ENCODE results near the gene HPCAL1. TPM values are rescaled to one million over a fixed set of nuclear protein-coding genes. Genes with fewer than 3 reads are reported as not detected.

The HPCAL1 gene
- total and polyA plus RNA-seq, 2 of the 8 experiments (the other 6 are each of a cell fraction or from before 2014, with no cell fraction given) = 5.8 to 8.6 TPM

GRCh38 chr2:10352361-10352760 is 49.7 kb downstream of the HPCAL1 start:
- no peak overlapping the region for H2BK120ac ChIP-seq (replicated peaks; ENCODE audit: low read depth, low read length)
- H3K9ac ChIP-seq (replicated peaks in 1 of 4; ENCODE audit: extremely low read depth in 1 of 4, low read depth in 3 of 4, low read length in 3 of 4) = no peak overlapping the region
- no peak overlapping the region for H3K4me3 ChIP-seq (ENCODE audit: extremely low read depth in 1 of 4, insufficient read depth in 2 of 4, low read depth in 3 of 4, low read length in 4 of 4)
- ChIA-PET POLR2A (ENCODE audit: partially characterized antibody) (interaction anchor here (1.6 to 2.4 kb wide), 2 partner anchors 10 to 12 kb away, joined by 4 read pairs; no protein-coding TSS in a partner anchor), CTCF (ENCODE audit: partially characterized antibody) (interaction anchor here (0.9 to 1.7 kb wide), 6 partner anchors 10 to 83 kb away, joined by 3 to 9 read pairs (median 4); no protein-coding TSS in a partner anchor)
- no peaks in the 10 kb centered on the region for H3K27me3 ChIP-seq (replicated peaks in 1 of 4; ENCODE audit: control insufficient read depth in 3 of 4, extremely low read depth in 1 of 4, insufficient read depth in 3 of 4, low read length in 3 of 4)
- no peak overlapping the region for H4K91ac ChIP-seq (replicated peaks; ENCODE audit: insufficient read length, low read length)
- H3K36me3 ChIP-seq (ENCODE audit: control insufficient read depth in 2 of 4, insufficient read depth in 4 of 4, low read length in 3 of 4) = no peaks in the 10 kb centered on the region
- H2BK12ac ChIP-seq (ENCODE audit: low read depth, low read length) = no peak overlapping the region
- DNase-seq (ENCODE audit: low read depth in 1 of 2, low spot score in 2 of 2) (no peak), FAIRE-seq (no peak)
- WGBS, 2 experiments (ENCODE audit: extremely low coverage in 1 of 2, insufficient coverage in 1 of 2, insufficient read length in 1 of 2, insufficient replicate concordance in 2 of 2, low coverage in 1 of 2, low lambda C conversion rate in 2 of 2, missing lambda C conversion rate in 1 of 2) = 98% methylated on average over 5 of the region's 5 CpGs; no CpG with 5 or more reads in 1 of the 2 experiments
- no peak overlapping the region for H3K4ac ChIP-seq (replicated peaks; ENCODE audit: insufficient read length, low read depth, low read length)
- H3K4me1 ChIP-seq (replicated peaks in 1 of 4; ENCODE audit: control insufficient read depth in 3 of 4, insufficient read depth in 4 of 4, low read length in 3 of 4) = no peaks in the 10 kb centered on the region
- no peaks in the 10 kb centered on the region for H3K23me2 ChIP-seq (ENCODE audit: low read depth, low read length)
- no peaks in the 10 kb centered on the region for H3K79me2 ChIP-seq (ENCODE audit: control insufficient read depth in 1 of 2, insufficient read depth in 2 of 2, low read length in 2 of 2)
- H2AFZ ChIP-seq (ENCODE audit: low read length) = no peak overlapping the region
- H3K23ac ChIP-seq (ENCODE audit: insufficient read length) = no peak overlapping the region
- H3K56ac ChIP-seq (replicated peaks; ENCODE audit: insufficient read length, low read depth, low read length) = no peak overlapping the region
- H2BK15ac ChIP-seq (ENCODE audit: low read length) = no peak overlapping the region
- H3K18ac ChIP-seq (ENCODE audit: extremely low read depth, low read length) = no peak overlapping the region
- no peak overlapping the region for H2BK5ac ChIP-seq (ENCODE audit: low read depth, low read length)
- H3K27ac ChIP-seq (ENCODE audit: low read depth, low read length) = no peak overlapping the region
- H3K9me3 ChIP-seq (ENCODE audit: insufficient read depth in 2 of 2, low read depth in 1 of 2, low read length in 1 of 2) = no peaks in the 10 kb centered on the region
- no peak overlapping the region for H3K4me2 ChIP-seq (ENCODE audit: insufficient read depth in 1 of 2, low read depth in 2 of 2, low read length in 2 of 2)
- H2BK20ac ChIP-seq (ENCODE audit: low read length) = no peak overlapping the region
- H4K5ac ChIP-seq (ENCODE audit: insufficient read length, low read depth, low read length) = no peak overlapping the region
- H3K14ac ChIP-seq (ENCODE audit: insufficient read length) = no peak overlapping the region
- H4K8ac ChIP-seq (ENCODE audit: extremely low read depth, insufficient read depth, low read length) = no peak overlapping the region
- H3K79me1 ChIP-seq (ENCODE audit: low read depth, low read length) = no peaks in the 10 kb centered on the region; the same call in 1 of the 2 replicates
- no peak overlapping the region for H2AK5ac ChIP-seq (ENCODE audit: low read depth, low read length)
- H4K20me1 ChIP-seq (replicated peaks in 1 of 2; ENCODE audit: control insufficient read depth in 1 of 2, insufficient read depth in 2 of 2, low read length in 2 of 2) = no peaks in the 10 kb centered on the region
- TF ChIP-seq SAP30 (IDR thresholded peaks at IDR 0.05; ENCODE audit: insufficient read depth, insufficient replicate concordance, low read length) (no peak), POU5F1 (IDR thresholded peaks at IDR 0.05; ENCODE audit: low read depth, low read length) (no peak), EZH2 (IDR thresholded peaks at IDR 0.05; ENCODE audit: low read depth, low read length, severe bottlenecking) (no peak), ATF2 (IDR thresholded peaks at IDR 0.05; ENCODE audit: low read length) (no peak), RNF2 (IDR thresholded peaks at IDR 0.05; ENCODE audit: borderline replicate concordance, low read depth, low read length, missing control alignments, poor library complexity, severe bottlenecking) (no peak), EP300 (IDR thresholded peaks at IDR 0.05; ENCODE audit: borderline replicate concordance in 1 of 2, low read depth in 2 of 2, low read length in 2 of 2) (no peak), RFX5 (IDR thresholded peaks at IDR 0.05; ENCODE audit: borderline replicate concordance, low read depth, low read length) (no peak), TCF12 (IDR thresholded peaks at IDR 0.05; ENCODE audit: low read depth, low read length) (no peak), POLR2AphosphoS5 (IDR thresholded peaks at IDR 0.05; ENCODE audit: low read depth, low read length) (no peak), RAD21 (IDR thresholded peaks at IDR 0.05 in 1 of 2, conservative IDR thresholded peaks at IDR 0.05 in 1 of 2; ENCODE audit: low read depth in 2 of 2, low read length in 2 of 2) (no peak), CREB1 (IDR thresholded peaks at IDR 0.05) (no peak), CHD2 (IDR thresholded peaks at IDR 0.05; ENCODE audit: low read length) (no peak)
